Measurements from ENCODE around the gene PHGDH. TPM values are rescaled to one million over a fixed set of nuclear protein-coding genes. Genes with fewer than 3 reads are reported as not detected.

Gene PHGDH
- polyA plus RNA-seq: 14.8 and 21.3 TPM in 2 replicates

DNA sequence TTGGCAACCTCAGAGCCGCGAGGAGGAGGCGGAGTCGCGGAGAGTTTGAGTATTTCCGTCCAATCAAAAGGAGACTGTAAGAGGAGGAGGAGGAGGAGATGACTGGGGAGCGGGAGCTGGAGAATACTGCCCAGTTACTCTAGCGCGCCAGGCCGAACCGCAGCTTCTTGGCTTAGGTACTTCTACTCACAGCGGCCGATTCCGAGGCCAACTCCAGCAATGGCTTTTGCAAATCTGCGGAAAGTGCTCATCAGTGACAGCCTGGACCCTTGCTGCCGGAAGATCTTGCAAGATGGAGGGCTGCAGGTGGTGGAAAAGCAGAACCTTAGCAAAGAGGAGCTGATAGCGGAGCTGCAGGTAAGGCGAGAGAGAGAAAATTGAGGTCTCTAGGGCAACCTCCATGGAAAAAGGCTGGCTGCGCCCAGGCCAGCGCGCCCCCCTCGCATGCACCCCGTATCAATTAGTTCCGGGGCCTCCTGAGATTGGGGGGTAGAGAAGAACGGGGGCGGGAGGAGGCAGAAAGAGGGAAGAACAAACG, at the start of gene PHGDH:
Gene PHGDH, plus strand, starts transcription at position 131 of the 538 bp plus-strand sequence. Its CDS starts 89 bp downstream, at position 220.

DNA sequence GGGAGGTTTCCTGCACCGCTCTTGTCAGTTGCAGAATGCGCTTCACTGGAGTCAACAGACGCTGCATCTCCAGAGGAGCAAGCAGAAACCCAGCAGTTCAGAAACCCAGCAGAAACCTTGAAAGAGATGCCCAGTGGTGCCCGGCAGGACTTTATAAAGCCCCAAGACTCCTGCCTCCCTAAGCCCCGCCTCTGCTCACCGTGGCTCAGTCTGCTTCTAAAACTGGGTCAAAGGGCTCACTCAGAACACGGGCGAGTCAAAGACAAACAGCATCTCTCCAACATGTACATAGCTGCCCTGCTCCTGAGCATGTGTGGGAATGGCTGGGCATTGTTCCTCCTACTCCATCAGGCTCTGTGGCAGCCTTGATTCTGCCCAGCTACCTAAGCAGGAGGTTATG, 57.0 kb downstream of the PHGDH start, which contains the start of gene HMGCS2:
Gene HMGCS2, minus strand, starts transcription at position 128 of the 400 bp plus-strand sequence. Its CDS starts 61 bp downstream, at position 67.

Other genes with a start within 250 kb of the PHGDH start
- gene HSD3B1, start 204.7 kb upstream of the PHGDH start, polyA plus RNA-seq: not detected in 2 replicates
- 1.8 and 4.8 TPM in 2 replicates for gene ZNF697, start 63.7 kb upstream of the PHGDH start, polyA plus RNA-seq
- gene HMGCS2, start 57.0 kb downstream of the PHGDH start, polyA plus RNA-seq: not detected in 2 replicates
- not detected in 2 replicates for gene REG4, start 99.5 kb downstream of the PHGDH start, polyA plus RNA-seq
- not detected in 2 replicates for gene ADAM30, start 184.6 kb downstream of the PHGDH start, polyA plus RNA-seq

Measured in Purkinje cell (primary cell).